OCI-LY1 (cell line): ENCODE data around the gene PHOX2B.

ENCODE experiments used
- H2AFZ ChIP-seq: fragments of 200-600 bp; sonication (generic), shearing (Covaris generic); 2 replicates; pipeline ENCODE4 v1.6.0; 2014; ENCODE audit warnings: antibody characterized with exemption, mild to moderate bottlenecking, low read length
- H3F3A ChIP-seq: fragments of 200-600 bp; sonication (generic), shearing (Covaris generic); 2 replicates; pipeline ENCODE4 v1.6.0; 2014; ENCODE audit warnings: mild to moderate bottlenecking, antibody characterized with exemption, low read length, moderate library complexity; ENCODE audit not compliant: insufficient read depth
- H3K27ac ChIP-seq: fragments of 200-600 bp; sonication (generic); 2 replicates; pipeline ENCODE4 v1.5.1; 2014; ENCODE audit warnings: low read length, mixed run types, mild to moderate bottlenecking, low read depth; ENCODE audit not compliant: poor library complexity, severe bottlenecking
- H3K27me3 ChIP-seq: fragments of 200-600 bp; sonication (generic); 2 replicates; pipeline ENCODE4 v1.6.0; 2014; ENCODE audit warnings: antibody characterized with exemption, mild to moderate bottlenecking, low read length, moderate library complexity; ENCODE audit not compliant: insufficient read depth
- H3K36me3 ChIP-seq: fragments of 200-600 bp; sonication (generic); 2 replicates; pipeline ENCODE4 v1.6.1; 2014; ENCODE audit warnings: mild to moderate bottlenecking, antibody characterized with exemption, low read length, moderate library complexity, mixed read lengths; ENCODE audit not compliant: insufficient read depth
- H3K4me1 ChIP-seq: fragments of 200-600 bp; sonication (generic); 2 replicates; pipeline ENCODE4 v1.5.1; 2014; ENCODE audit warnings: mild to moderate bottlenecking, low read length, moderate library complexity; ENCODE audit not compliant: insufficient read depth, severe bottlenecking
- H3K4me2 ChIP-seq: fragments of 200-600 bp; sonication (generic), shearing (Covaris generic); 2 replicates; pipeline ENCODE4 v1.6.1; 2014; ENCODE audit warnings: low read length
- H3K4me3 ChIP-seq: fragments of 200-600 bp; sonication (generic); 2 replicates; pipeline ENCODE4 v1.5.1; 2014; ENCODE audit warnings: low read length, low read depth, mild to moderate bottlenecking, mixed read lengths; ENCODE audit not compliant: poor library complexity, severe bottlenecking
- H3K79me2 ChIP-seq: fragments of 200-600 bp; shearing (Covaris generic); 2 replicates; pipeline ENCODE4 v1.6.1; 2016; ENCODE audit warnings: mixed run types, low read length, mixed read lengths; ENCODE audit not compliant: insufficient read depth
- H3K9ac ChIP-seq: fragments of 200-600 bp; sonication (generic), shearing (Covaris generic); 2 replicates; pipeline ENCODE4 v1.6.1; 2014; ENCODE audit warnings: mild to moderate bottlenecking, low read length, mixed read lengths
- H3K9me2 ChIP-seq: fragments of 200-600 bp; sonication (generic), shearing (Covaris generic); 2 replicates; pipeline ENCODE4 v1.6.1; 2014; ENCODE audit warnings: low read depth, mild to moderate bottlenecking, low read length, mixed read lengths
- H3K9me3 ChIP-seq: fragments of 200-600 bp; shearing (Covaris generic); 2 replicates; pipeline ENCODE4 v1.6.1; 2014; ENCODE audit warnings: low read length, mixed read lengths
- H4K20me1 ChIP-seq: fragments of 200-600 bp; sonication (generic), shearing (Covaris generic); 2 replicates; pipeline ENCODE4 v1.6.0; 2016; ENCODE audit warnings: mild to moderate bottlenecking, low read length; ENCODE audit not compliant: insufficient read depth
- CTCF ChIP-seq: fragments of 200-600 bp; sonication (generic), shearing (Covaris generic); IDR thresholded peaks from 2 replicates; pipeline ENCODE4 v1.5.1; 2017; ENCODE audit warnings: mild to moderate bottlenecking, antibody characterized with exemption, low read length, moderate library complexity, mixed read lengths
- EZH2 ChIP-seq: fragments of 200-600 bp; sonication (generic), shearing (Covaris generic); IDR thresholded peaks from 2 replicates; pipeline ENCODE4 v1.8.0; 2017; ENCODE audit warnings: borderline replicate concordance, mixed run types, mild to moderate bottlenecking, antibody characterized with exemption, low read length, moderate library complexity, mixed read lengths

Gene PHOX2B

GRCh38 chr4:41719417-41719816 lies 29.1 kb downstream of the PHOX2B start:
- no peak for TF ChIP-seq CTCF
- no peak for TF ChIP-seq EZH2
- no peaks in the 10 kb centered on the region for H3K79me2 ChIP-seq
- no peaks in the 10 kb centered on the region for H3K9me3 ChIP-seq
- H3K9me2 ChIP-seq = no peaks in the 10 kb centered on the region
- no peak overlapping the region for H3K9ac ChIP-seq
- no peaks in the 10 kb centered on the region for H3K36me3 ChIP-seq
- H3K4me3 ChIP-seq = no peak overlapping the region
- H3K27me3 ChIP-seq = no peaks in the 10 kb centered on the region
- H2AFZ ChIP-seq = no peak overlapping the region
- no peaks in the 10 kb centered on the region for H4K20me1 ChIP-seq
- no peaks in the 10 kb centered on the region for H3K4me1 ChIP-seq
- no peak overlapping the region for H3K27ac ChIP-seq
- no peaks in the 10 kb centered on the region for H3F3A ChIP-seq
- no peak overlapping the region for H3K4me2 ChIP-seq

GRCh38 chr4:41718907-41719306 lies 29.6 kb downstream of the PHOX2B start:
- no peaks in the 10 kb centered on the region for H3K9me2 ChIP-seq
- H3K36me3 ChIP-seq = no peaks in the 10 kb centered on the region
- H3K27ac ChIP-seq = no peak overlapping the region
- H3K4me2 ChIP-seq = no peak overlapping the region
- H3K27me3 ChIP-seq = no peaks in the 10 kb centered on the region
- no peaks in the 10 kb centered on the region for H4K20me1 ChIP-seq
- no peaks in the 10 kb centered on the region for H3K79me2 ChIP-seq
- no peak overlapping the region for H2AFZ ChIP-seq
- no peaks in the 10 kb centered on the region for H3K4me1 ChIP-seq
- no peak overlapping the region for H3K4me3 ChIP-seq
- H3K9me3 ChIP-seq = no peaks in the 10 kb centered on the region
- TF ChIP-seq EZH2 (no peak), CTCF (no peak)
- no peaks in the 10 kb centered on the region for H3F3A ChIP-seq
- H3K9ac ChIP-seq = no peak overlapping the region

- Histone ChIP-seq H3K27me3 (no peaks in the 10 kb centered on the region), H3K9me3 (no peaks in the 10 kb centered on the region), H3K79me2 (no peaks in the 10 kb centered on the region), H4K20me1 (no peaks in the 10 kb centered on the region), H2AFZ (no peak overlapping the region), H3K4me2 (no peak overlapping the region), H3F3A (no peaks in the 10 kb centered on the region), H3K9me2 (no peaks in the 10 kb centered on the region), H3K4me3 (no peak overlapping the region), H3K27ac (no peak overlapping the region), H3K4me1 (no peaks in the 10 kb centered on the region), H3K36me3 (no peaks in the 10 kb centered on the region), H3K9ac (no peak overlapping the region)
- TF ChIP-seq CTCF = no peak
- no peak for TF ChIP-seq EZH2
Observed at GRCh38 chr4:41715155-41715554, 33.4 kb downstream of the PHOX2B start.
